Measurements from ENCODE around the gene C8A.

C8A gene

DNA sequence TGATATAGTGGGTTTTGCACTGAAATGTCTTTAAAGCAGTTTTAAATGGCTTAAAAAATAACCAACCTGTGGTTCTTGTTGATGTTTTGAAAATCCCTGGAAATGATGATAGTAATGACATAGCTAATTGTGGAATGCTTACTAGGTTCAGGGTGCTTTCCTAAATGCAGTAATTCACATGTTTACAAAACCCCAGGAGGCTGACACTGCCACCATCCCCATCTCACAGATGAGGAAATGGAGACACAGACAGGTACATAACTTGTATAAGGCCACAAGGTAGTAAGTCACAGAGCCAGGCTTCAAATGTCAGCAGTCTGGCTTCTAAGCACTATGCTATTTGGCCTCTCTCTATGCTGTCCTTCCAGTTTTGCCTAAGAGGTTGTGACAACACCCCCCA, 70.6 kb downstream of the C8A start:
- no peak for DNase-seq (ENCODE audit: low read depth in 2 of 2)

DNA sequence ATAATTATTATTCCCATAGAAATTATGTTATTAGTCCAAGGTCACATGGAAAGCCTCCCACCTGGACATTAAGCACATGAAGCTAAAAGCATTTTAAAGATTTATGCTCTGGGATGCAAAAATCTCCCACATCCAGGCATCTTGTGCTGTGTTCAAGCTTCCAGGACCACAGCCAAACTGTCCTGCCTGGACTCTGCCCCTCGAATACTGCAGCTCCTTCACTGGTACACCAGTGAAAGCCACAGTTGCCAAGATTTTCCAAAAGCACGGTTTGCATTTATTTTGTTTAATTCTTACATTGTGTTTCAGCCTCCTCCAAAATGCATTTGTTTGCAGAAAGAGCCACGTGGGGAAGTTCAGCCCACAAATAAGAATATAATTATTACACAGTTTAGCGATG, 72.6 kb downstream of the C8A start:
- DNase-seq (ENCODE audit: low read depth in 2 of 2): no peak

DNA sequence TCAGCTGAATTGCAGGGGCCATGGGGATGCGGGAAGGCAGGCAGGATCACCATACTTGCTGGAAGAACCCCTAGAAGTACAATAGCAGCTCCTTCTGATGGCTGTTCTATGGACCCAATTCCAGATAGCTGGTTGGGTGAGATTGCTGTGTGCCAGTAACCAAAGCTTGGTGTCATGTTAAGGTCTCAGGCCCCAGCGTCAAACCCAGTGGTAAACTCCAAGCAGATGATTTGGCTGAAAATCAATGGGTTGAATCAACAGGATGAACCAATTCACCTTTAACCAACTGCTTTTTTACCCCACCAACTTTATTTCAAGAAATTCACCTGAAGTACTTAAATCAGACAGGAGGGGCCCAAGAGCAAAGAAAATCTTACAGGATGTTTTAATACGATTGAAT, 73.4 kb downstream of the C8A start:
- DNase-seq (ENCODE audit: low read depth in 2 of 2): no peak

DNA sequence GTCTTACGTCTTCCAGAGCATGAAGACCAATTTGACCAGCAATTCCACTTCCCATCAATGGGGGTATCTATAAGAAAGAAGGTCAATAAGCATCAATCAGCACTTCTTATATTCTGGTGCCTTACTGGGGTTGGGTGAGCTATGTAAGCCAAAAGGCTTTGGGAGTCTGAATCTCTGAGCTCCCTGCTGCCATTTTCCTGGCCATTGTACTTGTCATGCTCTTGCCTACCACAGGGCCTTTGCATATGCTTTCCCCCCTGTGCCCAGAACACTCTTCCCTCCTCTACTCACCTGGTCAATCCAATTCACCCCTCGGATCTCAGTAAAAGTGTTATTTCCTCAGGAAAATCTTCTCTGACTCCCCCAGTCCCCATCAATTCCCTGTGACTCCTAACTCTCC, 74.9 kb downstream of the C8A start:
- no peak for DNase-seq (ENCODE audit: low read depth in 2 of 2)

DNA sequence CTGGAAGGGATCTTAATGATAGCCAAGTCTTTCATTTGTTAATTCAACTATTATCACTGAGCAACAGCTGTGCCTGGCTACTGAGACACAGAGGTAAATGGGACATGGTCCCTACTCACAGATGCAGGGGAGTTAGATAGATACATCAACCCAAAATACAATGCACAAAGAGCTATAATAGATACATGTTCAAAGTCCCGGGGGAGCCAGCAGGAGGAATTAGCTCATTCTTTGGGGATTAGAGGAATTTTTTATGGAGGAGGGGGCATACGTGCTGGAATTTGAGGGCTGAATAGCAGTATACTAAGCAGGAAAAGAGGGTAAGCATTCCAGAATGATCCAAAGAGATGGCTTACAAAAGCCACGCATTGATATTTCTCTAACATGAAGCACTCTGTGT, 76.6 kb downstream of the C8A start:
- DNase-seq (ENCODE audit: low read depth in 2 of 2): no peak

DNA sequence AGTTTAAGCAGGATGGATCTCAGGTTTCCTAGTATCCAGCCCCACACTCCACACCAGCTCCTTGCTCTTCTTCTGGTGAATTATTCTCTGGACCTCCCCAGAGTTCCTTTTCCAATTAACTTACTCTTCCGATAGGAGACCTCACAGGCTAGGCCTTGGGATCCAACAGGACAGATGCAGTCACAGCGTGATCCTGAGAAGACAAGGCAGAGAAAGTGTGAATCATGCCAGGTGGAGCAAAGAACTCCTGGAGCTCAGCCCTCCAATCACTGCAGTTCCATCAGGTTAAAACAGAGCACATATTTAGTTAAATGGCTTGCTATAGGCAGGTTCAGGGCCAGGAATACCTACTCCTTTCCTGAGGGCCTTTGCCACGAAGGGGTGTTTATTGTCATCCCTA, 77.1 kb downstream of the C8A start:
- DNase-seq (ENCODE audit: low read depth in 2 of 2): no peak

DNA sequence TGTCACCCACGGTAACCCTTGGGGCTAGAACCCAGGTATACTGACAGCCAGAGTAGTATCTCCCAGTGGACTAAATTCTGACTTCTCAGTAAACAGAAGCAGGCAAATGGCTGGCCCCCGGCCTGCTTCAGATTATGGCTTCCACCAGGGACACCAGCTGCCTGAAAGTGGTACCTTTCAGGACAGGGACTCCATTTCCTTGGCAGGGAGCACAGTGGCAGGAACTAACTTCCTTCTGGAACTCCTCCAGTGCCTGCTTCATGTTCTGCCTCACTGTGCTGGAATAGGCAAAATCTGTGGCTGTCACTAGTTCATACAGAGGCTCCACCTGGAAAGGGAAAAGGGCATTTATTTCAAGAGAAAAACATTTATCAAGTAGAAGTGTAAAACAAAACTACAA, 78.6 kb downstream of the C8A start:
- DNase-seq (ENCODE audit: low read depth in 2 of 2): no peak

DNA sequence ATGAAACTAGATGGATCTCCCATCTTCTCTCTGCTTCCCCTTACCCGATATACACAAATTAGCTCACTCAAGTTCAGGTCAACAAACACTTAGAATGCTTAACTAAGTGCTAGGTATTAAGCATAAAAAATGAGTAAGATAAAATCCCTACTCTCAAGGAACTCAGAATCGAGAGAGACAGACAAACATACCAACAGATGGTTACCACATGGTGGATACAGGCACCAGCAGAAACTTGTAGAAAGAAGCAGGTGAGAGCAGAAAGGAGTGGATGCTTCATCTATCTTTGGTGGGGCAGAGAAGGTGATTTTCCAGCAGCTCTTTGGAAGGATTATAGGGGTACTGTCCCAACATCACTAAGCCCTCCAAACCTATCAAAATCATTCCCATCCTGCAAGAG, 79.0 kb downstream of the C8A start:
- DNase-seq (ENCODE audit: low read depth in 2 of 2): no peak

DNA sequence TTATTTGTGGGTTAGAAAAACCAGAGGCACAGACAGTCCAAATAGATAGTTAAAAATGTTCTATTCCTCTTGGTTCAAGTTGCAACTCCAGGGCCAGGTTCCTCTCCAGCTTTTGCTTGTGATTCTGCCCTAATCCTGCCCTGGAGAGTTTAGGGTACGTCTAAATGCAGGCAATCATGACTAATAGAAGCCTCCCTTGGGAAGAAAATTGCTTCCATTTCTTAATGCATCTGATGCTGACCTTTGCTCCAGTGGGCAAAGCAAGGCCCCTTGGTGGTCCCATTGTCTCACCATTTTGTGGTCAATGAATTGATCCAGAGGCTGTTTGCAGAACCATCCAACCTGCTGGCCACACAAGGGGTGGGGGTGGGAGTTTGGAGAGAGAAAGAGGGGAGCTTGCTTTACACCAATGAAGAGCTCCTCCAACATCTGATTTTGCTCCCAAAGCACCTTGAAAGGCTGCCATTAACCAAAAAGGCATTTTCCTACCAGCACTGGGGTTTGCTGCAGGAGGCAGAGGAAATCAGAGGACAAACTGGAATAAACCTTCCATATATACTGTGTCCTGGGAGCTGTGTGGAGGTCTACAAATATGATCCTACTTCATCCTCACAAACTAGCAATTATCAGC, 79.9 kb downstream of the C8A start:
- no peak for DNase-seq (ENCODE audit: low read depth in 2 of 2)

DNA sequence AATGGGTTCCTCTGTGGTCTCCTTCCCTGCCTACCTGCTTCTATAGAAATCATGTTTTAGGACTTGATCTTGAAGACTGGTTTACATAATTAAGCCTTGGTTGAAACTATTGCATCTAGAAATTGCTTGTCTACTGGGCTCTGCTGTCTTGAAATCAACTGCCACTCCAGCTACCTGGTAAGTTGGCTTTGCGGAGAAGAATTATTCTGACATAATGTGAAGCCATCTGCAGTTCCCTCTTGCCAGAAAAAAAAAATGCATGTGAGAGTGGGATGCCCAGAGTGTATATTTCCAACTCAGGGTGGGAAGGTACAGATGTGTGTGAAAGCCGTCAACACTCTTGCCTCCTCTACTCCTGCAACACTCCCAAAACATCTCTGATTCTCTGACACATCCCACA, 84.0 kb downstream of the C8A start:
- no peak for DNase-seq (ENCODE audit: low read depth in 2 of 2)

DNA sequence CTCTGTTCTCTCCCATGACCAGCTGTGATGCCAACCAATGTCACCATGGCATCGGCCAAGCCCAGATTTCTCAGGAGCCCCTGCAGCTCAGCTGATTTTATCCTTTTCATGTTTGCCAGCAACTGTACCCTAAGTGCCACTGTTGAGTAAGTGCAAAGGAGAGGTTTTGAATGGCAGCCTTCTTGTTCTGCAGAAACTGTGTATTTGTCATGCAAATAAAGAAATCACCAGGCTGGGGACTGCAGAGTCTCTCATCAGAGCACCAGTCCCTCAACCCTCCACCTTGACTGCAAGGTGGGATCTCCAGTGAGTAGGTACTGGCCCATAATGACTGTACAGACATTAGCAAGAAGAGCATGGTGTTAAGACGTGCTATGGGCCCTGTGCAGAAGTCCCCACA, 84.6 kb downstream of the C8A start:
- no peak for DNase-seq (ENCODE audit: low read depth in 2 of 2)

DNA sequence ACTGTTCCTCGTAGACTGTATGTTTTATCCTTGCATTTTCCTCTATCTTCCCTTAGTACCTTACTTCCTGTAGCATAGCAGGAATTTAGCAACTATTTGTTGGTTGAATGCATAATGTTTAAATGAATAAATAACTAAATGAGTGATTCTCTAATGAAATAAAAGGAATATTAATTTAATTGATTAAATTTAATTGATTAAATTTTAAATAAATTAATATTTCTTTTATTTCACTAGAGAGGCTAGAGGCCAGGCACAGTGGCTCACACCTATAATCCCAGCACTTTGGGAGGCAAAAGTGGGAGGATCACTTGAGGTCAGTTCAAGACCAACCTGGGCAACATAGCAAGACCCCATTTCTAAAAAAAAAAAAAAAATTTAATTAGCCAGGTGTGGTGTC, 85.4 kb downstream of the C8A start:
- DNase-seq (ENCODE audit: low read depth in 2 of 2): no peak

DNA sequence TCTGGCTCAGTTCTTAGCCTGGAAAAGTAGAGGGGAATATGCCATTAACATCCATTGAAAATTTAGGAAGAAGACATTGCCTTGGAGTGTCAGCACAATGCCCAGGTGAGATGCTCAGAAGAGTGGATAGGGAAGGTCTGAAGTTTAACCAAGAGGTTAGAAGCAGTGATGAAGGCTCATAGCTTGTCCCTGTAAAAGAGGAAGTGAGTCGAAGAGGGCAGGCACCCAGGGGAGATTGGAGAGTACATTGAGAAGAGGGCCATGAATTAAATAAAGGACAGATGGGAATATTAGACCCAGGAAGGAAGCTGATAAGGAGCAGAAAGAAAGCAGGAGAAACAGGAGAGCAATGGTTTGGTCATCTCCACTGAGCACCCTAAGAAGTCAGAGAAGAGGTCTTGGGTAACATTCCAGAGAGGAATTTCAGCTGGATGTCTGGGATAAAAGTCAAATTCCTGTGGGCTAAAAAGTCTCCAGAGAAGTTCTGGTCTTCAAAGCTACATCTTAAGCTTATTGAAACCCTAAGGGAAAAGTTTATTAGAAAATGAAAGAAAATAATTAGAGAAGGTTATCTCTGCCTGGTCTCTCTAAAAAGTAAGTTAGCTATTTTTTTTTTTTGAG, 93.9 kb downstream of the C8A start:
- no peak for DNase-seq (ENCODE audit: low read depth in 2 of 2)

DNA sequence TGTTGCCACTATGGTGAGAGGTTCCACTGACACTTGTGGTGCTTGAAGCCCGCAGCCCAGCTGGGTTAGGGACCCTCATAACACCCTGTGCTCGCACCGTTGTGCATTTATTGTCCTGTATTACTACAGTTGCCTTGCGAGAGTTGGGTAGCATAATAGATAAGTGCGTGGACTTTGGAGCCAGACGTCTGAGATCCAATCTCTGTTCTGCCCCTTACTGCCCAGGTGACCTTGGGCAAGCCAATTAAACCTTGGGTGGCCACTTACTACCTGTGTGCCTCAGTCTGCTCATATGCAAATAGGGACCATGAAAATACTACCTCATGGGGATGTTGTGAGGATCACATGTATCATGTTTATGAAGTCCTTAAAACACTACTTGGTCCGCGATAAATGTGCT, 97.9 kb downstream of the C8A start:
- DNase-seq (ENCODE audit: low read depth in 2 of 2): no peak

DNA sequence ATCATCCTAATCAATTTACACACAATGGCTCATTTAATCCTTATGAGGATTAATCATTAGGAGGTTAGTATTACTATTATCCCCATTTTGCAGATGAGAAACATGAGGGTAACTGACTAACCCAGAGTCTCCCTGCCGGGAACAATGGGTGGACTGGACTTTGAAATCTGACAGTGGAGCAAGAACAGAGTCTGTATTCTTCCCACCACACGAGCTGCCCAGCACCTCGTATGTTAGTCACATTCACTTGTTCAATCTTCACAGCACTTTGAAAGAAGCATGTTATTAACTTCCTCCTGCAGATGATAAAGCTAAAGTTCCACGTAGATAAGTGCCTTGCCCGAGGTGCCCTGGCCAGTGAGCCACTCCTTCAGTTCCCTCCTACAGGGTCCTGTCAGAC, 98.8 kb downstream of the C8A start:
- DNase-seq (ENCODE audit: low read depth in 2 of 2): no peak

DNA sequence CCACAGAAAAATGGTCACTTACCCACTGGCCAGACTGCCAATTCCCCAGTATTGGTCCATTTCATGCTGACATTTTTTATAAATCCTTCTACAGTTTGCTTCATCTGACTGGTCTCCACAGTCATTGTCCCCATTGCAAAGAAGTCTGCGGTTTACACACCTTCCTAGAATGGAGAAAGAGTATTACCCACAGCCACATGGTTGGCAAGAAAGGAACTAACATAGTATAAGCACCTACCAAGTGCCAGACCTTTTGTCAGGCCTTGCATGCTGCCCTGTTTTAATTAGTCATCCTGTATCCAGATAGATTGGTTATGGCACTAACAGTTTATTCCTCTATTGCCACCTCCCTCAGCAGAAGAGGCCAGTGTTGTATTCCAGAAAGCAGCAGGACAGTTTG, 100.1 kb downstream of the C8A start:
- DNase-seq (ENCODE audit: low read depth in 2 of 2): no peak

DNA sequence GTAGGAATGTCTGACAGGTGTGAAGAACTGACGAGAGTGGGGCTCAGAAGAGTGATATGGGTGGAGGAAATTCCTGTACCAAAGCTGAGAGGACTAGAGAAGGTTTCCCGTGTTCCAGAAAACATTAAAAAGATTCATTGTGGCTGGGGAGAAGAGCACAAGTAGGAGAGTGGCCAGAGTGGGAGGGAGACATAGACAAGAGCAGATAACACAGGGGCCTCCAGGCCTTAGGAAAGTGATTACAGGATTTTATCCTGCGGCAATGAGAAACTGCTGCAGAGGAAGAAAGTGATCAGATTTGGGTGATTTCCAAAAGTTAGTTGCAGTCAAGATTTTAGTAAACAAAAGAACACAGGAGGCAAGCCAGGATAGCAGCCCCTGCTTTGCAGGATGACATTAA, 103.3 kb downstream of the C8A start:
- no peak for DNase-seq (ENCODE audit: low read depth in 2 of 2)

DNA sequence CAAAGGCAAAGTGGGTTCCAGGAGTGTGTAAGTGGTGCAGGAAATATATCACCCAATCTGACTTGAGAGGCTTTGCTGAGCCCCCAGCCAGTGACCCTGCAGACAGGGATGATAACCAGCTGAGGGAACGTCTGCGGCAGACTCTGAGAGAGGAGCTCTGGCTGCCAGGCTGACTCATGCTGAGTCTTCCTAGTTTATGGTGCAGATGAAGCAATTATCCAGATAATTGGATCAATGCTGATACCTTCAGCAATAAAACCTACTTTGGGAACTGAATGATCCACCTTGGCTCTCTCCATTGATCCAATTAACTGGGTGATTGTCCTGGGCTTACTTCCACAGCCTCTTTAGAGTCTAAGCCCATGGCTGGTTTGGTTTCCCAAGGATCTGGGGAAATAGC, 103.9 kb downstream of the C8A start:
- DNase-seq (ENCODE audit: low read depth in 2 of 2): no peak

DNA sequence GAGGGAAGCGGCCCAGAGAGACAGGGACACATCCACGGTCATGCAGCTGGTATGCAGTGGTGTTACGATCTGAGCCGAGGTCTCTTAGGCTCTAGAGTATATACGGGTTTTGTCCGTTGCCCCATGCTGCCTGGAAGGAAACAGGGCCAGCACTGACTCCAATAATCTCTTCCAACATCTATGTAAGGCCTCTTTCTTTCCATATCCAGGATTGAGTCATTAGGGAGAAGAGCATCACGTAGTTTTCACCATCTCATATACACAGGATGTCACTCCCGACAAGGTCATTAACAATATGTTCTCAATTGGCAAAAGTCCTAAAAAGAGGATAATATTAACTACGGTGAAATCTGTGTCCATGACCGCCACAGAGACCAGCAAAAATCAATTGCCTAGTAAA, 106.8 kb downstream of the C8A start:
- DNase-seq (ENCODE audit: low read depth in 2 of 2): no peak

DNA sequence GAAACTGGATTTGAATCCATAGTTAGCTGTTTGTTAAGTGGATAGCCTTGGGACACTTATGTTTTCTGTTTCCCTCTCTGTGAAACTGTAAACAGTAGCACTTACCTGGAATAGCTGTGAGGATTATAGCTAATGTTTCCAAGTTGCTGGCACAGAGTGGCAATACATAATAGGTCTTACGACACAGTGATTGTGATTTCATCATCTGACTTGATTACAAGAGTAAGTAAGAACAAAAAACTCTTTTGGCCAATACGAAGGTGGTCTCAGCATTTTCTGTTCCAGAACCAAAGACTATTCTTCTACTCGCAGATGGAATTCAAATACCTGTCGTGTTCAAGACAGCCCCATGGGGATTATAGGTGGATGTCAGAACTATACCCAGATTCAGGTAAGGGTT, 109.1 kb downstream of the C8A start:
- no peak for DNase-seq (ENCODE audit: low read depth in 2 of 2)

DNA sequence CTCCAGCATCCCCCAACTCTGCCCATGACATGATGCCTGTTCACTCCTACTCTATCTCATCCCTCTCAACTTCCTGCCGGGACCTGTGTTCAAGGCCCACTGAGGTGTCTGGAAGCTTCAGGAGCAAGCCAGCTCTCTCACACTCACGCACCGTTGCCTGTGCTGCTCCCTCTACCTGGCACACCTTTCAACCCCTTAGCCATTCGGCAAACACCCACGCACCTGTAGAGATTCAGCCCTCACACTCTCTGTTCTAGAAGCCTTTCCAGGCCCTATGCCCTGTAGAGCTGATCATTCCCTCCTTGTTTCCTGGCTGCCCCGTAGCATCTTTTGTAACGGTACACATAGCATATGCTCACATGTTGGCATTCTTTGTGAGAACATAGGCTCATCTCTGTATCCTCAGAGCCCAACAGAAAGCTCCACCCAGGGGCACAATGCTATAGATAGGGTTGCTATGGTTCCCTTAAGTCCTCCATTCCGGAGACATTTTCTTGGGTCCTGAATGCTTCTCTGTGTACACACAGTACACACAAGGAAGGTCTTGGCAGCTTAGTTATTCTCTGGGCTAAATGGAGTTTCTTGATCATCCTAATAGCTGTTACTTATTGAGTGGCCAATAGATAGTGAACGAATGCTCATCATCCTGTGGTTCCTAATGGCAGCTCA, 109.9 kb downstream of the C8A start:
- DNase-seq (ENCODE audit: low read depth in 2 of 2): no peak

DNA sequence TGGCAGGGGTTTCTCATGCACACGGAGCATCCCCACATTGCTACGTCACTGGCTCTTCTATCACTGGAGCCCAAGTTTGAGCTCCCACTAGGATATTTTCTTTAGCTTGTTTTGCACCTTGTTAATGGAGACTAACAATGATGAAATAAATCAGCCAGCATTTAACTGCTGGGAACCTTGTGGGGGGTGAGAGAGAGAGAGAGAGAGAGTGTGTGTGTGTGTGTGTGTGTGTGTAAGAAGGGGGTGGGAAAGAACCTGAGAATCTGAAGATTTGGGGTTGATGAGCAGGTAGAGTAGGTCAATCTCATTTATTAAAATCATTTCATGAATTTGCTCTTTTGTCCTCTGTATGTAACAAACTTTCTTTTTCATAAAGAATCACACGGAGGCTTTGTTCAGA, 110.6 kb downstream of the C8A start:
- no peak for DNase-seq (ENCODE audit: low read depth in 2 of 2)

DNA sequence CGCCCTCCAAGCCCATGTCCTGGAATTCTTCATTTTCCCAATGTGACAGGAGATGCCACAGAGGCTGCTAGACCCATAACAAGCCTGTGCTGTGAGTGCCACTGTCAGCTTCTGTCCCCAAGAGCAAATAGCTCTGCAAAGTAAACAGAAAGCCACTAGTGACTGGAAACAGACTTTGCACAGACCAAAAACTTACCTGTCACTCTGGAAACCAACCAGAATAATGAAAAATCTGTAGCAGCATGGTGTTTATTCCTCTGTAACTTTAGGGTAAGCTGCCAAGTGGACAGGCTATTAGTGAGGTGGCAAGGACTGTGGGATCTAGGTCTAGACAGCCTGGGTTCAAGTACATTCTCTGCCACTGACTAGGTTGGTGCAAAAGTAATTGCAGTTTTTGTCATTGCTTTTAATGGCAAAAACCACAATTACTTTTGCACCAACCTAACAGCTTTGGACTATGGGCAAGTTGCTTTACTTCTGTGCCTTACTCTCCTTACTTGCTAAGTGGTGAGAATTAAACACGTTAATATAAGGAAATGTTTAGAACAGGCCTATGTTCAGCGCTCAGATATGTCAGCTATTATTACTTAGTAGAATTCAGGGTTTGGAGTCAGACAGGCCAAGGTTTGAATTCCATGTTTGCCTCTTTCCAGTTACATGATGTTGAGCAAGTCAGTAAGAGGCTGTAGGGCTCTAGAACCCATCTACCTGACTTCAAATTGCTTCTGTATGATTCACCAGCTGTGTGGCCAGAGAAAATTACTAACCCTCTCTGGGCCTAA, 111.5 kb downstream of the C8A start, which contains the start of gene C8B:
Gene C8B (minus strand): TSS at position 100 of the 782 bp plus-strand sequence. CDS start 67 bp downstream, at position 33.
- DNase-seq (ENCODE audit: low read depth in 2 of 2): no peak

Data from stimulated activated CD4-positive, alpha-beta T cell treated with anti-CD3 and anti-CD28 coated beads, Interleukin-12 subunit alpha, Interleukin-12 subunit beta, amount 100 ng/mL, for 24 hours (primary cell).